Measurements from ENCODE around the gene SH3PXD2B.

DNA sequence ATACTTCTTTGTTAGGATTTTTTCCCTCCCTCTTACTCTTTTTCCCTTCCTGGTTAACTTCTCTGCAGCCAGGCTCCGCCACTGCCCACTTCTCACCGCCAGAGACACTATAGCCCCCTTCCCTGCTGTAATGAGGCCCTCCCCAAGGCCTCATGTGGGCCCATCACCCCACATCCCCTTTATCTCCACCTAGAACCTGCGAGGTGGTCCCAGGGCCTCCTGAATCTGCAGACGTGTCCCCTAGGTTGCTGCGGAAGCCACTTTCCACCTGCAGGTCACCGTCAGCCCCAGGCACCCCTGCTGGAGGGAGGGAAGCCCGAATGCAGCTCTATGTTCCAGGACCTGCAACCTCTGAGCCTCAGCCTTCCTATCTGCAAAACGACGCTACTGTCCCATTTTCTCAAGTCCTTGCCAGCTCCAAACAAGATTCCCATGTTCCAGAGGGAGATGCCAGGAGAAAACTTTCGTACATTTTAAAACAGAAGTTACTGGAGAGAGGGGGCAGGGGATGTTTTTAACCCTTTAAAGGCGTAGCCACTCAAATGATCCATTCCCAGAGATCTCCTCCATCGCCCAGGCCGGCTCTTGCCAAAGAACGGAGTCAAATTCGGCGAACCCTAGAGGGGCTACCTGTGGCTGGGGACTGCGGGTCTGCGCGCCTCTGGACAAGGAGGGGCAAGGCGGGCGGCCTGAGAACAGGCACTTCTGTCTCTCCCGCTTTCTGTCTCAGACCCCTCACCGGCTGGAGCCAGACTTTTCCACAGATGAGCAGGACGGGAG, 929 bp downstream of the SH3PXD2B start:
- no peak for TF ChIP-seq POLR2AphosphoS5 (IDR thresholded peaks at IDR 0.05; ENCODE audit: low read depth, low read length)
- TF ChIP-seq, protein P1, sequence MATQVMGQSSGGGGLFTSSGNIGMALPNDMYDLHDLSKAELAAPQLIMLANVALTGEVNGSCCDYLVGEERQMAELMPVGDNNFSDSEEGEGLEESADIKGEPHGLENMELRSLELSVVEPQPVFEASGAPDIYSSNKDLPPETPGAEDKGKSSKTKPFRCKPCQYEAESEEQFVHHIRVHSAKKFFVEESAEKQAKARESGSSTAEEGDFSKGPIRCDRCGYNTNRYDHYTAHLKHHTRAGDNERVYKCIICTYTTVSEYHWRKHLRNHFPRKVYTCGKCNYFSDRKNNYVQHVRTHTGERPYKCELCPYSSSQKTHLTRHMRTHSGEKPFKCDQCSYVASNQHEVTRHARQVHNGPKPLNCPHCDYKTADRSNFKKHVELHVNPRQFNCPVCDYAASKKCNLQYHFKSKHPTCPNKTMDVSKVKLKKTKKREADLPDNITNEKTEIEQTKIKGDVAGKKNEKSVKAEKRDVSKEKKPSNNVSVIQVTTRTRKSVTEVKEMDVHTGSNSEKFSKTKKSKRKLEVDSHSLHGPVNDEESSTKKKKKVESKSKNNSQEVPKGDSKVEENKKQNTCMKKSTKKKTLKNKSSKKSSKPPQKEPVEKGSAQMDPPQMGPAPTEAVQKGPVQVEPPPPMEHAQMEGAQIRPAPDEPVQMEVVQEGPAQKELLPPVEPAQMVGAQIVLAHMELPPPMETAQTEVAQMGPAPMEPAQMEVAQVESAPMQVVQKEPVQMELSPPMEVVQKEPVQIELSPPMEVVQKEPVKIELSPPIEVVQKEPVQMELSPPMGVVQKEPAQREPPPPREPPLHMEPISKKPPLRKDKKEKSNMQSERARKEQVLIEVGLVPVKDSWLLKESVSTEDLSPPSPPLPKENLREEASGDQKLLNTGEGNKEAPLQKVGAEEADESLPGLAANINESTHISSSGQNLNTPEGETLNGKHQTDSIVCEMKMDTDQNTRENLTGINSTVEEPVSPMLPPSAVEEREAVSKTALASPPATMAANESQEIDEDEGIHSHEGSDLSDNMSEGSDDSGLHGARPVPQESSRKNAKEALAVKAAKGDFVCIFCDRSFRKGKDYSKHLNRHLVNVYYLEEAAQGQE (IDR thresholded peaks at IDR 0.05; ENCODE audit: insufficient read depth in 1 of 2, low read depth in 2 of 2, low read length in 2 of 2) = no peak

All from PFSK-1 (cell line).